ENCODE data around the gene ADGRA1.
"Not testable (repeated sequence)": the region's sequence is repeated elsewhere in the genome, so short reads cannot be mapped to it uniquely, and the experiment has no call there.

The ADGRA1 gene

DNA sequence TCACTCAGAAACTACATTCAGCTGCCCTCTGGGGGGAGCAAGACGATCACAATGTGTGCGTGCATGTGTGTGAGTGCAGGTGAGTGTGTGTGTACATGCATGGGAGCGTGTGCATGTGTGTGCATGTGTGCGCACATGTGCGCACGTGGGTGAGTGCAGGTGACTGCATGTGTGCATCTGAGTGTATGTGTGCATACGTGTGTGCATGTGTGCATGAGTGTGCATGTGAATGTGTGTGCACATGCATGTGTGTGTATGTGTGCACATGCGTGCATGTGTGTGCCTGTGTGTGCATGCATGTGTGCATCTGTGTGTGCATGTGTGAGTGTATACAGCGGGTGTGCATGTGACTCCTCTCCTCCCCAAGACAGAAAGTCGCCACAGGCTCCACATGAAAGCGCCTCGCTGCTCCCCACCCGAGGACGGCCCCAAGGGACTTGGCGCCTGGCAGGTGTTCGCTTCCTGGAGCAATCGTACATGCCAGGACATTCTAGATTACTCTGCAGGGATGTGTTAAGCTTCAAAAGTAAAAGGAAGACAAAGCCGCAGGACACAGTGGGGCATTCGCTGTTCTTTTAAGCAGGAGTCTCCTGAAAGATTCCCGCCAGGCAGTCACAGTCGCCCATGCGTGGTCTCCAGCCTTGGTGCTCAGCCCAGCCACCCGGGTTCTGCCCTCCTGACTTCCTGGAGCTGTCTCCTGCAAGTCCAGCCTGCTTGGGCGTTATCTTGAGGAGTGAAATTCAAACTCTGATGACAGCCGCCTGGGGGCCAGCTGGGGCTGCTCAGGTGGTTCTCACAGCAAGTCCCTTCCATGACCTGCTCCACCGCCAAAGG, 42.0 kb upstream of the ADGRA1 start:
- H3K27me3 ChIP-seq (ENCODE audit: control insufficient read depth, insufficient read depth, low read length), result peaks cover 24% of the 10 kb centered on the region
- H3K9me3 ChIP-seq (ENCODE audit: control insufficient read depth, low read length), result no peaks in the 10 kb centered on the region
- H3K36me3 ChIP-seq (ENCODE audit: control insufficient read depth, insufficient read depth, low read length), result no peaks in the 10 kb centered on the region
- no peak overlapping the region for H3K4me3 ChIP-seq (ENCODE audit: low read length)
- H3K4me1 ChIP-seq (ENCODE audit: control insufficient read depth, insufficient read depth, low read length), result peaks cover 4% of the 10 kb centered on the region
- no peak overlapping the region for H3K9ac ChIP-seq (ENCODE audit: low read length)

DNA sequence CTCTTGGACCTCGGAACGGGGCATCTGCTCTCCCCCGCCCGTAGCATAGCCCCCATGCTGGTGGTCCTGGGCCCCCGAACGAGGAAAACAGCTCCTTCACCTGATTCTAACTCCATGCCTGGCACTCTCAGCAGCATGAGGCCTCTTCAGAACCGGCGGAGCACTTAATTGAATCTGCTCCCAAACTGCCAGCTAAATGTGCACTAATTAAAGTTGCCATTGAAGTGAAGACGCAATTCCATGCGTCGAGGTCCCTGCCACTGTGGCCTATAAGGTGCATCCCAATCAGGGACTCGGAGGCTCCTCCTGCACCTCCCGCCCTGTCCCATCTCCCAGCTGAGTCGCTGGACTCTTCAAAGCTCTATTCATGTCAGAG, 41.3 kb upstream of the ADGRA1 start:
- Histone ChIP-seq H3K9ac (ENCODE audit: low read length) (no peak overlapping the region), H3K9me3 (ENCODE audit: control insufficient read depth, low read length) (no peaks in the 10 kb centered on the region), H3K27me3 (ENCODE audit: control insufficient read depth, insufficient read depth, low read length) (peaks cover 19% of the 10 kb centered on the region)

DNA sequence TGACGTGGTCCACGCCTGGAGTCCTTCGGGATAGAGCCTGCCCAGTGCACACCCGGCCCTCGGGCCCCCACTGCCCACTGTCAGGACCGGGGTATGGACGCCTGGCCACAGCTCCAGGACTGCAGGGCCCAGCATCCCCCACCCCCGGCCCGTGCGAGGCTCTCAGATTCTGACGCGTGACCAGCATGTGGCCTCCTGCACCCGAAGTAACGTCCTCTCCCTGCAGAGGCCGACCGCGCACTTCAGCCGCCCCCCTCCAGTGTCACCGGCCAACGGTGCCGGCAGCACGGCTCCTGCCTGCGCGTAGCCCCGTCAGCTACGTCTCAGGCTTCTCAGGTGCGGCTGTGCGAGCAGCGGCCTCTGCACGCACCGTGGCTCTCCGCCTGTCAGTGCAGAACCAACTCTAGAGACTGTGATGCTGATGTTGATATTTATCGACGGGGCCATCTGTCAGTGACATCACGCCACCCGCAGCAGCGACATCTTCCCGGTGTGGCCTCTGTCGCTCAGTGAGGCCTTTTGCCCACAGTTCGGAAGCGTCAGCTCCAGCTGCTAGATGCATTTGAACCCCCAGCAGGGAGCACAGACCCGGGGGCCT, 40.1 kb upstream of the ADGRA1 start:
- H3K4me3 ChIP-seq (ENCODE audit: low read length), result no peak overlapping the region
- H3K9me3 ChIP-seq (ENCODE audit: control insufficient read depth, low read length), result no peaks in the 10 kb centered on the region
- peaks cover 4% of the 10 kb centered on the region for H3K4me1 ChIP-seq (ENCODE audit: control insufficient read depth, insufficient read depth, low read length)
- H3K36me3 ChIP-seq (ENCODE audit: control insufficient read depth, insufficient read depth, low read length), result no peaks in the 10 kb centered on the region
- no peak overlapping the region for H3K9ac ChIP-seq (ENCODE audit: low read length)
- peaks cover 16% of the 10 kb centered on the region for H3K27me3 ChIP-seq (ENCODE audit: control insufficient read depth, insufficient read depth, low read length)

More for the DNA sequence above, 41.3 kb upstream of the ADGRA1 start:
- Histone ChIP-seq H3K4me1 (ENCODE audit: control insufficient read depth, insufficient read depth, low read length) (peaks cover 4% of the 10 kb centered on the region), H3K4me3 (ENCODE audit: low read length) (no peak overlapping the region), H3K36me3 (ENCODE audit: control insufficient read depth, insufficient read depth, low read length) (no peaks in the 10 kb centered on the region)

DNA sequence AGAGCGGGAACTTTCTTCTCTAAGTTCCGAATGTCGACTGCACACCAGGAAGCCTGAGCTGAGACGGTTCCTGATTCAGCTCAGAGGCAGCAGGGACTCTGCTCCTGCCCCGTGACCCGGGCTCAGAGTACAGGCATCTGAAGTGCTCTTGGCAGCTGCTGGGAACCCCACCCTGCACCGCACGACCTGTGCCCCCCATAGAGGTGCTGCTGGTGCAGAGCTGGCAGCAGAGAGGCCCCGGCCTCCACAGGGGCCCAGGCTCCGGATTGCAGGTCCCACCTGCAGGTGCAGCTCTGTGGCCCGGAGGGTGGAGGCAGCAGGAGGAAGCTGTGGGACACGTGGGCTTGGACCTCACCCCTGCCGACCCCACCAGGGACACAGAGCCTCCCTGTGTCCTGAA, 39.5 kb upstream of the ADGRA1 start:
- Histone ChIP-seq H3K9me3 (ENCODE audit: control insufficient read depth, low read length) (no peaks in the 10 kb centered on the region), H3K4me1 (ENCODE audit: control insufficient read depth, insufficient read depth, low read length) (peaks cover 4% of the 10 kb centered on the region), H3K4me3 (ENCODE audit: low read length) (no peak overlapping the region), H3K9ac (ENCODE audit: low read length) (no peak overlapping the region), H3K36me3 (ENCODE audit: control insufficient read depth, insufficient read depth, low read length) (no peaks in the 10 kb centered on the region), H3K27me3 (ENCODE audit: control insufficient read depth, insufficient read depth, low read length) (peaks cover 14% of the 10 kb centered on the region)

DNA sequence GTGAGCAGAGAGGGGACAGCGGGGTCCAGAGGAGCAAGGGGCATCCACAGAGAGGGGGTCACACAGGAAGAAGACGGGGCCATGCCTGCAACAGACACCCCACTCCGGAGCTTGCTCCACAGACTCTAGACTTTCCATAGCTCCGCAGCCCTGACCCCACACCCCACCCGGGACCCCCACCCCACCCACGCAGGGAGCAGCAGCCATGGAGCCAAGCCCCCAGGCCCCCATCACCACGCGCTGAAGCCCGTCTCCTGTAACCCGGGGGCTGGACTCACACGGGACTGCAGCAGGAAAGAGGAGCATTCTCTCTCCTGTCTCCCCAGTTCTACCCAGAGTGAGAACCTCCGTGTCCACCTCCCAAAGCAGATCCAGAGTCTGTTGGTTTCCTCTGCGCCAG, 38.8 kb upstream of the ADGRA1 start:
- H3K9me3 ChIP-seq (ENCODE audit: control insufficient read depth, low read length), result no peaks in the 10 kb centered on the region
- no peak overlapping the region for H3K9ac ChIP-seq (ENCODE audit: low read length)
- no peaks in the 10 kb centered on the region for H3K36me3 ChIP-seq (ENCODE audit: control insufficient read depth, insufficient read depth, low read length)
- H3K4me3 ChIP-seq (ENCODE audit: low read length), result no peak overlapping the region
- peaks cover 10% of the 10 kb centered on the region for H3K27me3 ChIP-seq (ENCODE audit: control insufficient read depth, insufficient read depth, low read length)
- H3K4me1 ChIP-seq (ENCODE audit: control insufficient read depth, insufficient read depth, low read length), result peaks cover 4% of the 10 kb centered on the region

DNA sequence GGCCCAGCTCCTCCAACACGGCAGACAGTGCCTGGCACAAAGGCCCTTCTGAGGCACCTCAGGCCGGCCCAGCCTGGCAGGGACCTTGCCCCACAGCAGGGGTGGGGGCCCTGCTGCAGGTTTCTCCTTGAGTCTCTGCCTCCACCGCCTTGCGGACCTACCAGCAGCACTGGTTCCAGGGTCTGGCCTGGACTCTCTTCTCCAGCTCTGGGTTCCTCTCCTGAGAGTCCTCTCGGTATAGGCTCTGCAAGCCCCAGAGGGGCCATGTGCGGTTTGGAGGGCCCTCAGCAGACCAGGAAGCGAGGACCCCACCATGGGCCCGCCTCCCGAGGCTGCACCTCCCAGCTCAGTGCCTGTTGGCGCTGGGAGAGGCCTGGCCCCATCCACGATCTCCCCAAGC, 38.1 kb upstream of the ADGRA1 start:
- H3K4me1 ChIP-seq (ENCODE audit: control insufficient read depth, insufficient read depth, low read length), result peaks cover 4% of the 10 kb centered on the region
- H3K36me3 ChIP-seq (ENCODE audit: control insufficient read depth, insufficient read depth, low read length), result no peaks in the 10 kb centered on the region
- no peak overlapping the region for H3K4me3 ChIP-seq (ENCODE audit: low read length)
- no peak overlapping the region for H3K9ac ChIP-seq (ENCODE audit: low read length)
- H3K27me3 ChIP-seq (ENCODE audit: control insufficient read depth, insufficient read depth, low read length), result peaks cover 7% of the 10 kb centered on the region
- no peaks in the 10 kb centered on the region for H3K9me3 ChIP-seq (ENCODE audit: control insufficient read depth, low read length)

DNA sequence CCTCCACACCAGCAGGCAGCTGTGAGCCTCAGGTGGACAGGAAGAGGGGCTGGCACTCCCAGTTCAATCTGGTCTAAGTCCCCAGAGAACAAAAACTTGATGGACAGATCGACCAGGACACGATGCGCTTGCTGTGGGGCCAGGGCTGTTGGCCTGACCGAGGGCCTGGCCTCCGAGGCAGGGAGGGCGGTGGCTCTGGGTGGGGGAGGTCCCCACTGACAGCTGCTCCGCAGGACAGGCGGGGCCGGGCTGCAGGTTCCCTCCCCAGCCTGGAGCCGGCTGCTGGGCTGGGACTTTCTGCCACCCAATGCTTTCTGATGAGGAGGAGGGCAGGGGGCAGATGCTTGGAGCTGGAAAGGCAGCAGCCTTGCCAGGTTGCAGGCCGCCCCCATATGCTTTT, 37.4 kb upstream of the ADGRA1 start:
- H3K9me3 ChIP-seq (ENCODE audit: control insufficient read depth, low read length), result no peaks in the 10 kb centered on the region
- no peak overlapping the region for H3K4me3 ChIP-seq (ENCODE audit: low read length)
- no peaks in the 10 kb centered on the region for H3K36me3 ChIP-seq (ENCODE audit: control insufficient read depth, insufficient read depth, low read length)
- peaks cover 7% of the 10 kb centered on the region for H3K27me3 ChIP-seq (ENCODE audit: control insufficient read depth, insufficient read depth, low read length)
- H3K4me1 ChIP-seq (ENCODE audit: control insufficient read depth, insufficient read depth, low read length), result no peaks in the 10 kb centered on the region
- H3K9ac ChIP-seq (ENCODE audit: low read length), result no peak overlapping the region

DNA sequence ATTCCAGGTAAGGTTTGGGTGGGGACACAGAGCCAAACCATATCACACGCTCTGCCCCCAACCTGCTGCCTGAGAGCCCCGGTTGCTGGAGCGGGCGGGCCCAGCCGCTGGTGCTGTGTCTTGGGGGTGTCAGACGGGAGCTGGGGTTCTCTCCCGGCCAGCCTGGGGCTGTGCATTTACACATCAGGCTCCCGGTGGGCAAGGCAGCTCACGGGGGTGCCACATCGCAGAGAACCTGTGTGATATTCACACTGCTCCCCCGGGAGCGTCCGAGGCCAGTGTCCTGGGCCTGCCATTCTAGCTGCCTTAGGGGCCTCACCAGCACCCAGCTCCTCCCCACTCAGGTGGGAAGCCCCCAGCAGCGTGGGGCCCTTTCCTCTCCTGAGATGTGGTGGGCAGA, 35.6 kb upstream of the ADGRA1 start:
- no peak overlapping the region for H3K4me3 ChIP-seq (ENCODE audit: low read length)
- H3K27me3 ChIP-seq (ENCODE audit: control insufficient read depth, insufficient read depth, low read length), result peaks cover 6% of the 10 kb centered on the region

DNA sequence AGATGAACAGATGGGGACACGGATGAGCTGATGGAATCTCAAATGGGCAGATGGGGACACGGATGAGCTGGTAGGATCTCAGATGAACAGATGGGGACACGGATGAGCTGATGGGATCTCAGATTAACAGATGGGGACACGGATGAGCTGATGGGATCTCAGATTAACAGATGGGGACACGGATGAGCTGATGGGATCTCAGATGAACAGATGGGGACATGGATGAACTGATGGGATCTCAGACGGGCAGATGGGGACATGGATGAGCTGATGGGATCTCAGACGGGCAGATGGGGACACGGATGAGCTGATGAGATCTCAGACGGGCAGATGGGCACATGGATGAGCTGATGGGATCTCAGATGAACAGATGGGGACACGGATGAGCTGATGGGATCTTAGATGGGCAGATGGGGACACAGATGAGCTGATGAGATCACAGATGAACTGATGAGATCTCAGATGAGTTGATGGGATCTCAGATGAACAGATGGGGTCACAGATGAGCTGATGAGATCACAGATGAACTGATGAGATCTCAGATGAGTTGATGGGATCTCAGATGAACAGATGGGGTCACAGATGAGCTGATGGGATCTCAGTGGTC, 34.1 kb upstream of the ADGRA1 start:
- not testable (repeated sequence) for H3K27me3 ChIP-seq (ENCODE audit: control insufficient read depth, insufficient read depth, low read length); H3K9ac ChIP-seq (ENCODE audit: low read length); H3K4me3 ChIP-seq (ENCODE audit: low read length); H3K9me3 ChIP-seq (ENCODE audit: control insufficient read depth, low read length); H3K36me3 ChIP-seq (ENCODE audit: control insufficient read depth, insufficient read depth, low read length); H3K4me1 ChIP-seq (ENCODE audit: control insufficient read depth, insufficient read depth, low read length)

More for the DNA sequence above, 35.6 kb upstream of the ADGRA1 start:
- H3K9me3 ChIP-seq (ENCODE audit: control insufficient read depth, low read length), result no peaks in the 10 kb centered on the region
- H3K4me1 ChIP-seq (ENCODE audit: control insufficient read depth, insufficient read depth, low read length), result no peaks in the 10 kb centered on the region
- no peaks in the 10 kb centered on the region for H3K36me3 ChIP-seq (ENCODE audit: control insufficient read depth, insufficient read depth, low read length)
- no peak overlapping the region for H3K9ac ChIP-seq (ENCODE audit: low read length)

DNA sequence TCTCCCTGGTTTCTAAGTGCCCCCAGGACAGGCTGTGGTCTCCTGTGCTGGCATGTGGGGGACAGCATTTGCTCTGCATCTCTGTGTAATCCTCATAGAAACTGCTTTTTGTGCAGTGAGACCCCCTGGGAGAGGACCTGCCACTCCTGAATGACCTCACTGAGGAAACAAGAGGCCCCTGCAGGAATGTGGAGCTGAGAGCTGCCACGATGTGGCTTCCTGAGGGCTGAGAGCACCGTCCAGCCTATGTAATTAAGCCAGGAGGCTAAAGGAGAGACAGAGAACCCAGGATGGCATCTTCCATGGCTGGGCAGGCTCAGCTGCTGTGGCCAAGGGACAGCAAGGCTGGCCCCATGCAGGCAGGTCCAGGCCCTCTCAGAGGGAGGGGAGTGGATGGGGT, 32.3 kb upstream of the ADGRA1 start:
- Histone ChIP-seq H3K9me3 (ENCODE audit: control insufficient read depth, low read length) (no peaks in the 10 kb centered on the region), H3K9ac (ENCODE audit: low read length) (no peak overlapping the region), H3K36me3 (ENCODE audit: control insufficient read depth, insufficient read depth, low read length) (no peaks in the 10 kb centered on the region), H3K27me3 (ENCODE audit: control insufficient read depth, insufficient read depth, low read length) (peaks cover 7% of the 10 kb centered on the region), H3K4me1 (ENCODE audit: control insufficient read depth, insufficient read depth, low read length) (no peaks in the 10 kb centered on the region), H3K4me3 (ENCODE audit: low read length) (no peak overlapping the region)

DNA sequence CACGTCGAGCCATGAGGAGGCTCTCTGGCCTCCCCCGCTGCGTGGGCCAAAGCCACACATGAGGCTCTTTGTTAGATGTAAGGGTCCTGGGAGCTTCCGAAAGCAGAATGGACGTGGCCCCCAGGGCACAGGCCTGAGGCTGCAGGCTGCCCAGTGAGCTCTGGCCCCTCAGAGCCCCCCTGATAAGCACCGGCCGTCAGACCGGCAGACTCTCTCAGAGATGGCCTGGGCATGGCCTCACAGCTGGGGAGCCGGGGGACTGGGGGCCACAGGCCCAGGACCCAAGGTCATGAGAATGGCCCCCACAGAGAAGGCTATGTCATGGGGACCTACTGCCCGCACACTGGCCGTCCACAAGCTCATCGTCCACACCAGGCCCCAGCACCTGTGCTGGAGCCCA, 31.7 kb upstream of the ADGRA1 start:
- Histone ChIP-seq H3K4me1 (ENCODE audit: control insufficient read depth, insufficient read depth, low read length) (no peaks in the 10 kb centered on the region), H3K36me3 (ENCODE audit: control insufficient read depth, insufficient read depth, low read length) (no peaks in the 10 kb centered on the region), H3K9me3 (ENCODE audit: control insufficient read depth, low read length) (no peaks in the 10 kb centered on the region), H3K4me3 (ENCODE audit: low read length) (no peak overlapping the region), H3K9ac (ENCODE audit: low read length) (no peak overlapping the region), H3K27me3 (ENCODE audit: control insufficient read depth, insufficient read depth, low read length) (peaks cover 7% of the 10 kb centered on the region)

DNA sequence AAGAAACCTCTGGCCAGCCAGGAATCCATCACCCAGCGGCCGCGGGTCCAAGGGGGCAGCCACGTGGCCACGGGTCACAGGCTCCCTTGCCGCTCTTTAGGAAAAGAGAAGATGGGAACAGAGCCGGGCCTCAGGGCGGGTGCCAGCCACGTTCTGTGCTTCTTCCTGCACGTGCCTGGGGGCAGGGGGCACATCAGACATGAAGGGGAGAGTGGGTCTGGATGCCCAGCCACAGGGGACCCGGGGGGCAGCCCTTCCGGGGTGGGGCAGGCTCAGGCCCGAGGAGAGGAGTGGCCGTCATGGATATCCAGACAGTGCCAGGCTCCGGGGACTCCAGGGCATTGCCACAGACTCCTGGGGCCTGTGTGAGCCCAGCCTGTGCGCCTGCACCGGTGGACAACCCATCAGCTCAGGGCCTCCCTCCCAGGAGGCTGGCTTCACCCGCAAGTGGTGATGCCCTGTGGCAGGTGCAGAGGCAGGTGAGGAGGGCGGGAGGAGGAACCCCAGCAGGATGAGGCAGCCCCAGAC, 31.0 kb upstream of the ADGRA1 start:
- no peak overlapping the region for H3K4me3 ChIP-seq (ENCODE audit: low read length)
- H3K4me1 ChIP-seq (ENCODE audit: control insufficient read depth, insufficient read depth, low read length), result no peaks in the 10 kb centered on the region
- H3K9ac ChIP-seq (ENCODE audit: low read length), result no peak overlapping the region
- no peaks in the 10 kb centered on the region for H3K9me3 ChIP-seq (ENCODE audit: control insufficient read depth, low read length)
- H3K27me3 ChIP-seq (ENCODE audit: control insufficient read depth, insufficient read depth, low read length), result peaks cover 7% of the 10 kb centered on the region
- H3K36me3 ChIP-seq (ENCODE audit: control insufficient read depth, insufficient read depth, low read length), result no peaks in the 10 kb centered on the region
